ENCODE results near the gene GPR62.

- TF ChIP-seq CTCF (IDR thresholded peaks at IDR 0.05) (no peak), POLR2A (IDR thresholded peaks at IDR 0.05) (no peak)
Observed at GRCh38 chr3:51985063-51985462, 29.9 kb downstream of the GPR62 start.

All from prostate gland (tissue), 2 donors.